ENCODE measurements around the gene PHACTR1.

DNA sequence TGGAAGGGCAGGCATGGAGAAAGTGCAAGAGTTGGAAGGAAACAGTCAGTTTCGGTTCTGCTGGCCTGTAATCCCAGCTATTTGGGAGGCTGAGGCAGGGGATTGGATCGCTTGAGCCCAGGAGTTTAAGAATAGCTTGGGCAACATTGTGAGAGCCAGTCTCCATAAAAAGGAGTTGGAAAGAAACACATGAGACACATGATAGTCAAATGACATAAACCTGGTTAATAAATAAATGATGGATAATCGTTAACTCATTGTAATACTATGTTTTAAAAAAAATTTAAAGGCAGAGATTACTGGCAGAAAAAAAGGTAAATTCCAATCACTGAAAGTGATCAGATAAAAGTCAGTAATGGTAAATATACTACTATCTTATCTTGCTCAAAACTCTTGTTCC is 37.2 kb upstream of the PHACTR1 start:
- TF ChIP-seq JUN (CRISPR knock-in tag; IDR thresholded peaks at IDR 0.05) (no peak), FOXJ3 (CRISPR knock-in tag; IDR thresholded peaks at IDR 0.05; ENCODE audit: borderline replicate concordance) (no peak), TEAD4 (CRISPR knock-in tag; IDR thresholded peaks at IDR 0.05) (no peak), NFE2L1 (CRISPR knock-in tag; IDR thresholded peaks at IDR 0.05) (no peak), TCF7 (CRISPR knock-in tag; IDR thresholded peaks at IDR 0.05; ENCODE audit: low read depth) (no peak), ZNF396 (CRISPR knock-in tag; IDR thresholded peaks at IDR 0.05; ENCODE audit: borderline replicate concordance) (no peak)
- TF ChIP-seq, protein P1, sequence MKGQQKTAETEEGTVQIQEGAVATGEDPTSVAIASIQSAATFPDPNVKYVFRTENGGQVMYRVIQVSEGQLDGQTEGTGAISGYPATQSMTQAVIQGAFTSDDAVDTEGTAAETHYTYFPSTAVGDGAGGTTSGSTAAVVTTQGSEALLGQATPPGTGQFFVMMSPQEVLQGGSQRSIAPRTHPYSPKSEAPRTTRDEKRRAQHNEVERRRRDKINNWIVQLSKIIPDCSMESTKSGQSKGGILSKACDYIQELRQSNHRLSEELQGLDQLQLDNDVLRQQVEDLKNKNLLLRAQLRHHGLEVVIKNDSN (CRISPR knock-in tag; IDR thresholded peaks at IDR 0.05) = no peak
- TF ChIP-seq, protein P2, sequence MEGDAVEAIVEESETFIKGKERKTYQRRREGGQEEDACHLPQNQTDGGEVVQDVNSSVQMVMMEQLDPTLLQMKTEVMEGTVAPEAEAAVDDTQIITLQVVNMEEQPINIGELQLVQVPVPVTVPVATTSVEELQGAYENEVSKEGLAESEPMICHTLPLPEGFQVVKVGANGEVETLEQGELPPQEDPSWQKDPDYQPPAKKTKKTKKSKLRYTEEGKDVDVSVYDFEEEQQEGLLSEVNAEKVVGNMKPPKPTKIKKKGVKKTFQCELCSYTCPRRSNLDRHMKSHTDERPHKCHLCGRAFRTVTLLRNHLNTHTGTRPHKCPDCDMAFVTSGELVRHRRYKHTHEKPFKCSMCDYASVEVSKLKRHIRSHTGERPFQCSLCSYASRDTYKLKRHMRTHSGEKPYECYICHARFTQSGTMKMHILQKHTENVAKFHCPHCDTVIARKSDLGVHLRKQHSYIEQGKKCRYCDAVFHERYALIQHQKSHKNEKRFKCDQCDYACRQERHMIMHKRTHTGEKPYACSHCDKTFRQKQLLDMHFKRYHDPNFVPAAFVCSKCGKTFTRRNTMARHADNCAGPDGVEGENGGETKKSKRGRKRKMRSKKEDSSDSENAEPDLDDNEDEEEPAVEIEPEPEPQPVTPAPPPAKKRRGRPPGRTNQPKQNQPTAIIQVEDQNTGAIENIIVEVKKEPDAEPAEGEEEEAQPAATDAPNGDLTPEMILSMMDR (IDR thresholded peaks at IDR 0.05) = no peak
- TF ChIP-seq, protein P3, sequence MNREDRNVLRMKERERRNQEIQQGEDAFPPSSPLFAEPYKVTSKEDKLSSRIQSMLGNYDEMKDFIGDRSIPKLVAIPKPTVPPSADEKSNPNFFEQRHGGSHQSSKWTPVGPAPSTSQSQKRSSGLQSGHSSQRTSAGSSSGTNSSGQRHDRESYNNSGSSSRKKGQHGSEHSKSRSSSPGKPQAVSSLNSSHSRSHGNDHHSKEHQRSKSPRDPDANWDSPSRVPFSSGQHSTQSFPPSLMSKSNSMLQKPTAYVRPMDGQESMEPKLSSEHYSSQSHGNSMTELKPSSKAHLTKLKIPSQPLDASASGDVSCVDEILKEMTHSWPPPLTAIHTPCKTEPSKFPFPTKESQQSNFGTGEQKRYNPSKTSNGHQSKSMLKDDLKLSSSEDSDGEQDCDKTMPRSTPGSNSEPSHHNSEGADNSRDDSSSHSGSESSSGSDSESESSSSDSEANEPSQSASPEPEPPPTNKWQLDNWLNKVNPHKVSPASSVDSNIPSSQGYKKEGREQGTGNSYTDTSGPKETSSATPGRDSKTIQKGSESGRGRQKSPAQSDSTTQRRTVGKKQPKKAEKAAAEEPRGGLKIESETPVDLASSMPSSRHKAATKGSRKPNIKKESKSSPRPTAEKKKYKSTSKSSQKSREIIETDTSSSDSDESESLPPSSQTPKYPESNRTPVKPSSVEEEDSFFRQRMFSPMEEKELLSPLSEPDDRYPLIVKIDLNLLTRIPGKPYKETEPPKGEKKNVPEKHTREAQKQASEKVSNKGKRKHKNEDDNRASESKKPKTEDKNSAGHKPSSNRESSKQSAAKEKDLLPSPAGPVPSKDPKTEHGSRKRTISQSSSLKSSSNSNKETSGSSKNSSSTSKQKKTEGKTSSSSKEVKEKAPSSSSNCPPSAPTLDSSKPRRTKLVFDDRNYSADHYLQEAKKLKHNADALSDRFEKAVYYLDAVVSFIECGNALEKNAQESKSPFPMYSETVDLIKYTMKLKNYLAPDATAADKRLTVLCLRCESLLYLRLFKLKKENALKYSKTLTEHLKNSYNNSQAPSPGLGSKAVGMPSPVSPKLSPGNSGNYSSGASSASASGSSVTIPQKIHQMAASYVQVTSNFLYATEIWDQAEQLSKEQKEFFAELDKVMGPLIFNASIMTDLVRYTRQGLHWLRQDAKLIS (CRISPR knock-in tag; IDR thresholded peaks at IDR 0.05; ENCODE audit: borderline replicate concordance) = no peak
- TF ChIP-seq, protein P4, sequence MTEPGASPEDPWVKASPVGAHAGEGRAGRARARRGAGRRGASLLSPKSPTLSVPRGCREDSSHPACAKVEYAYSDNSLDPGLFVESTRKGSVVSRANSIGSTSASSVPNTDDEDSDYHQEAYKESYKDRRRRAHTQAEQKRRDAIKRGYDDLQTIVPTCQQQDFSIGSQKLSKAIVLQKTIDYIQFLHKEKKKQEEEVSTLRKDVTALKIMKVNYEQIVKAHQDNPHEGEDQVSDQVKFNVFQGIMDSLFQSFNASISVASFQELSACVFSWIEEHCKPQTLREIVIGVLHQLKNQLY (CRISPR knock-in tag; IDR thresholded peaks at IDR 0.05) = no peak
- TF ChIP-seq, protein P5, sequence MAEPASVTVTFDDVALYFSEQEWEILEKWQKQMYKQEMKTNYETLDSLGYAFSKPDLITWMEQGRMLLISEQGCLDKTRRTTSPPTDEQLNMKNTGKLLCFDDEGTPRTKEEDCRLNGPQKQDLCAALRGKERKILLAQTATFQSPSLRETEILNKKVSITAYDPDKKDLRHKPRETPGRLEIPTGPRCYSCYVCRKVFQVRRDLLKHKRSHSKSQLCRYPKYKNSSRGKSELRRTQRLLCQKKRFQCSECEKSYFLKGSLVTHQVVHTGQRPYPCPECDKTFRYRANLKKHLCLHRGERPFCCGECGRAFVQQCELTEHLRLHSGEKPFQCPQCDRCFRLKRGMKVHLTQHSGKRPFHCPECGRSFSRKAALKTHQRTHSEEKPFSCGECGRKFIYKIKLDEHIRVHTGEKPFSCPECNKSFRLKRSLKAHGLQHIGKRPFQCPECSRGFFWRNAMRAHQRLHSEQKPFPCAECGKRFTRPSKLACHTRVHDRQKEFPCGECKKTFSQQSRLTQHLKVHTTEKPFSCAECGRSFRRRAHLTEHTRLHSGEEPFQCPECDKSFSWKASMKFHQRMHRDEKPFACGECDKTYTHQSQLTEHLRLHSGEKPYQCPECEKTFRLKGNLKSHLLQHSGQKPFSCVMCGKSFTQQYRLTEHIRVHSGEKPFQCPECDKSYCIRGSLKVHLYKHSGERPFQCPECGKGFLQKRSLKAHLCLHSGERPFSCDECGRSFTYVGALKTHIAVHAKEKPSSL (CRISPR knock-in tag; conservative IDR thresholded peaks at IDR 0.05) = no peak
- TF ChIP-seq, protein P6, sequence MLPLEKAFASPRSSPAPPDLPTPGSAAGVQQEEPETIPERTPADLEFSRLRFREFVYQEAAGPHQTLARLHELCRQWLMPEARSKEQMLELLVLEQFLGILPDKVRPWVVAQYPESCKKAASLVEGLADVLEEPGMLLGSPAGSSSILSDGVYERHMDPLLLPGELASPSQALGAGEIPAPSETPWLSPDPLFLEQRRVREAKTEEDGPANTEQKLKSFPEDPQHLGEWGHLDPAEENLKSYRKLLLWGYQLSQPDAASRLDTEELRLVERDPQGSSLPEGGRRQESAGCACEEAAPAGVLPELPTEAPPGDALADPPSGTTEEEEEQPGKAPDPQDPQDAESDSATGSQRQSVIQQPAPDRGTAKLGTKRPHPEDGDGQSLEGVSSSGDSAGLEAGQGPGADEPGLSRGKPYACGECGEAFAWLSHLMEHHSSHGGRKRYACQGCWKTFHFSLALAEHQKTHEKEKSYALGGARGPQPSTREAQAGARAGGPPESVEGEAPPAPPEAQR (CRISPR knock-in tag; IDR thresholded peaks at IDR 0.05) = no peak
- TF ChIP-seq, protein P7, sequence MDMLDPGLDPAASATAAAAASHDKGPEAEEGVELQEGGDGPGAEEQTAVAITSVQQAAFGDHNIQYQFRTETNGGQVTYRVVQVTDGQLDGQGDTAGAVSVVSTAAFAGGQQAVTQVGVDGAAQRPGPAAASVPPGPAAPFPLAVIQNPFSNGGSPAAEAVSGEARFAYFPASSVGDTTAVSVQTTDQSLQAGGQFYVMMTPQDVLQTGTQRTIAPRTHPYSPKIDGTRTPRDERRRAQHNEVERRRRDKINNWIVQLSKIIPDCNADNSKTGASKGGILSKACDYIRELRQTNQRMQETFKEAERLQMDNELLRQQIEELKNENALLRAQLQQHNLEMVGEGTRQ (CRISPR knock-in tag; IDR thresholded peaks at IDR 0.05) = no peak
- TF ChIP-seq, protein P8, sequence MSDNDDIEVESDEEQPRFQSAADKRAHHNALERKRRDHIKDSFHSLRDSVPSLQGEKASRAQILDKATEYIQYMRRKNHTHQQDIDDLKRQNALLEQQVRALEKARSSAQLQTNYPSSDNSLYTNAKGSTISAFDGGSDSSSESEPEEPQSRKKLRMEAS (CRISPR knock-in tag; IDR thresholded peaks at IDR 0.05) = no peak

All from WTC11 (cell line).